PC-9 (cell line): ENCODE measurements around the gene USP10.

Experiments used
- EZH2 ChIP-seq: fragments of 200-600 bp; sonication (generic); IDR thresholded peaks from 2 replicates; pipeline ENCODE4 v1.8.0; 2017; ENCODE audit warnings: antibody characterized with exemption, low read depth
- TF ChIP-seq, protein P1 (sequence below): fragments of 200-600 bp; sonication (generic); conservative IDR thresholded peaks from 2 replicates; pipeline ENCODE4 v1.6.1; 2017; ENCODE audit warnings: mixed run types, antibody characterized with exemption, mild to moderate bottlenecking, moderate library complexity

DNA sequence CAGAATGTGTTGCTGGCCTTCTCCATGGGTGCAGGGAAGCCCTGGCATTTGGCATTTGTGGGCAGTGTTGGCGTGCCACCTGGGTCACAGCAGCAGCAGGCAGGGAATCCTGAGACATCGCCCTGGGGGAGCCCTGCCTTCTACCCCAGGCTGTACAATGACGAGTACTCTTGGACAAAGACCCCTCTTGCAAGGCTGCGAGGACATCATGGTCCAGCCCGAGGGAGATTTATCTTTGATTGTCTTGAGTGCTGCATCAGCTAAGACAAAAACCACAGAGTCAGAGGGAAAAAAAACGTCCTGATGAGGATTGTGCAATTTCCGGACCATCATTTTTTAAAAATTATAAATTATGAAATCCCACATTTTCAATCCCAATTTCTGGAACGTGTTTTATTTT is 123.7 kb downstream of the USP10 start:
- TF ChIP-seq, protein P1, sequence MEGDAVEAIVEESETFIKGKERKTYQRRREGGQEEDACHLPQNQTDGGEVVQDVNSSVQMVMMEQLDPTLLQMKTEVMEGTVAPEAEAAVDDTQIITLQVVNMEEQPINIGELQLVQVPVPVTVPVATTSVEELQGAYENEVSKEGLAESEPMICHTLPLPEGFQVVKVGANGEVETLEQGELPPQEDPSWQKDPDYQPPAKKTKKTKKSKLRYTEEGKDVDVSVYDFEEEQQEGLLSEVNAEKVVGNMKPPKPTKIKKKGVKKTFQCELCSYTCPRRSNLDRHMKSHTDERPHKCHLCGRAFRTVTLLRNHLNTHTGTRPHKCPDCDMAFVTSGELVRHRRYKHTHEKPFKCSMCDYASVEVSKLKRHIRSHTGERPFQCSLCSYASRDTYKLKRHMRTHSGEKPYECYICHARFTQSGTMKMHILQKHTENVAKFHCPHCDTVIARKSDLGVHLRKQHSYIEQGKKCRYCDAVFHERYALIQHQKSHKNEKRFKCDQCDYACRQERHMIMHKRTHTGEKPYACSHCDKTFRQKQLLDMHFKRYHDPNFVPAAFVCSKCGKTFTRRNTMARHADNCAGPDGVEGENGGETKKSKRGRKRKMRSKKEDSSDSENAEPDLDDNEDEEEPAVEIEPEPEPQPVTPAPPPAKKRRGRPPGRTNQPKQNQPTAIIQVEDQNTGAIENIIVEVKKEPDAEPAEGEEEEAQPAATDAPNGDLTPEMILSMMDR: no peak
- no peak for TF ChIP-seq EZH2
